ENCODE measurements around the gene SSTR3.

GRCh38 chr22:37225481-37225880 lies 13.2 kb upstream of the SSTR3 start:
- no peak for TF ChIP-seq EZH2 (IDR thresholded peaks at IDR 0.05; ENCODE audit: borderline replicate concordance, insufficient read depth, low read length, poor library complexity, severe bottlenecking)
- TF ChIP-seq CTCF (IDR thresholded peaks at IDR 0.05; ENCODE audit: poor library complexity, severe bottlenecking): no peak
- no peak for TF ChIP-seq POLR2AphosphoS5 (IDR thresholded peaks at IDR 0.05)

All from neural cell (in vitro differentiated cells).